ENCODE measurements around the gene RXFP1.

Gene RXFP1

DNA sequence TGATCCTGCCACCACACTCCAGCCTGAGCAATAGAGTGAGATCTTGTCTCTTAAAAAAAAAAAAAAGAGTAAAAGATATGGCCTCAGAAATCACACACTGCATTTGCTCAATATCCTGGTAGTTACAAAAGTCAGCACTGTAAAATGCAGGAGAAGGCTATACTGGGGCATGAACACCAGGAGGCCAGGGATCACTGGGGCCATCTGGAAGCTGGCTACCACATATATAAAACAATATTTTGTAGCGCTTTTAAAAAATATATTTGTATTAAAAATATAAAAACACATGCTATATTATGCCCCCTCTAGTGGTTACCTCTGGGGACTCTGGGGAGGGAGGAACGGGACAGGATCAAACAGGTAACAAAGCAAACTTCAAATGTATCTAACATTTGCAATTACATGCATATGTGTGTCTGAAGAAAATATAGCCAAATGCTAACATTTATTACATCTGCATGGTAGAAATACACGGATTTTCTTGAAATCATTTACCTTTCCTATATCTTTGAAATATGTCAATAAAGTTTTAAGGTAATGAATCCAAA is 146.0 kb downstream of the RXFP1 start:
- H3K27me3 Mint-ChIP-seq: no peaks in the 10 kb centered on the region
- H3K36me3 Mint-ChIP-seq: no peaks in the 10 kb centered on the region

DNA sequence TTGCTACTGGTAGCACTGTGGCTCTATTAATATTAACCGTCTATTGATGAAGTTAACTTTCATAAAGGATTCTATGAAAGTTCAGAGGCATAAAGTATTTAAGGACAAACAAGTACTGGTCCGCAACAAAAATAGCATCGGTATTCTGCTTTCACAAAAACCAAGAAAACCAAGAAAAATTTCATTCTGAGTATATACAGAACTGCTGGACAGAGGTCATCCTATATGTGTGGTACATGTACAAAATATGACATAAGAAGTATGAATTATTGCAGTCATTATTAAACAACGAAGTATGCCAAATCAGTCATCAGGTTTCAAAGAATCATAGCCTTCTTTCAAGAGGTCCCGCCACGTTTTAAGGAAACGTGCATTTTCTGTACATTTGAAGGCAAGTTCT is 147.6 kb downstream of the RXFP1 start:
- Mint-ChIP-seq H3K27ac (no peak overlapping the region), H3K27me3 (no peaks in the 10 kb centered on the region), H3K4me3 (no peak overlapping the region), H3K36me3 (no peaks in the 10 kb centered on the region), H3K9me3 (no peaks in the 10 kb centered on the region), H3K4me1 (peaks cover 16% of the 10 kb centered on the region)
- no peak for ATAC-seq

More for the DNA sequence above, 146.0 kb downstream of the RXFP1 start:
- Mint-ChIP-seq H3K4me3 (no peak overlapping the region), H3K4me1 (peaks cover 20% of the 10 kb centered on the region), H3K9me3 (no peaks in the 10 kb centered on the region), H3K27ac (no peak overlapping the region)
- ATAC-seq: no peak

DNA sequence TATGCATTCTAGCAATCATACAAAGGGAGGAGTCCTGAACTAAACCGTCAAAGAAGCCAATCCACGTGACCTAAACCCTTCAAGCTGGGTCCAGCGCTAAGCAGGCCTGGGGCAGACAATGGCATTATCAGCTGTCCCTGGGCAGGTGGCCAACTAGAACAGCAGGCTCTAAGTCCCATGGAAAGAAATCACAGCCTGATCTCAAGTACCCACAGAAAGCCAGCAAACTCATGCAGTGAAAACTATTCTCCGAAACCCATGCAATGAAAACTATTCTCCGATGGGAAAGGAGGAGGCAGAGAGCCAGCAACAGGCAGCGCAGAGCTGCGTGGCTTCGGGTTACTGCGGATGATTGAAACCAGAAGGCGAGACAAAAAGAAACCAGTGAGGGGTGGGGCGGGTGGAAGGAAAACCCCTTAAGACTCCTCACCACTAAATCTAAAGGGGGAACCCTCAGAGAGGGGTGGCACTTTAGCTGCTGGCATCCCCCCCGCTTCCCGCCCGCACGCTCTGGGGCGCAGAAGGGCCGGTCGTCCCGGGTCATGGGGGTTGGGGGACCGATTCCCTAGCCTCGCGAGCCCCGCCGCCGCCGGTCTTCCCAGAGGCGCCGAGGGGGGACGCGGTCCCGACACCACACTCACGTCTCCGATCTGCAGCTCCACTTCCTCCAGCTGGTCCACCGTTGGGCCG is 149.4 kb downstream of the RXFP1 start:
- peak overlapping the region; percentile 89 for H3K4me3 Mint-ChIP-seq
- H3K4me1 Mint-ChIP-seq: peaks cover 16% of the 10 kb centered on the region
- no peaks in the 10 kb centered on the region for H3K9me3 Mint-ChIP-seq
- peak; percentile 25 for ATAC-seq
- H3K27ac Mint-ChIP-seq: peak overlapping the region; percentile 90
- H3K27me3 Mint-ChIP-seq: no peaks in the 10 kb centered on the region
- no peaks in the 10 kb centered on the region for H3K36me3 Mint-ChIP-seq

DNA sequence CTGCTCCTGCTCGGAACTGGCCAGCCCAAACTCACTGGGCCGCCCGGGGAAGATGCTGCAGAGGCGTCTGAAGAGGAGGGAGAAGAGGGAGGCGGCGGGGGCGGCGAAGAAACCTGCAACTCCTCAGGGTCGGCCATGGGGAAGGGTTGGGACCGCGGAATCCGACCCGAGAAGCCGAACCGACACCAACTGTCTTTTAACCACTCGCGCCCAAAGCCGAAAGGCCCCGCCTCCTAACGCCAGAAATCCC is 149.9 kb downstream of the RXFP1 start, which contains the start of gene C4orf46:
Gene C4orf46, minus strand, starts transcription at position 223 of the 250 bp plus-strand sequence. Its CDS starts 86 bp downstream, at position 137.
- Mint-ChIP-seq H3K4me1 (peaks cover 16% of the 10 kb centered on the region), H3K4me3 (peak within 1 kb of the TSS; percentile 89), H3K36me3 (no peaks in the 10 kb centered on the region), H3K27me3 (no peaks in the 10 kb centered on the region), H3K27ac (peak within 1 kb of the TSS; percentile 90), H3K9me3 (no peaks in the 10 kb centered on the region)
- no peak for ATAC-seq

GRCh38 chr4:158671915-158672806 is 150.5 kb downstream of the RXFP1 start, which contains the start of gene ETFDH:
ETFDH (plus strand) TSS chr4:158672296; CDS start chr4:158672457, 161 bp downstream.
- H3K27ac Mint-ChIP-seq: peak within 1 kb of the TSS; percentile 90
- H3K9me3 Mint-ChIP-seq: no peaks in the 10 kb centered on the region
- H3K36me3 Mint-ChIP-seq: no peaks in the 10 kb centered on the region
- peak; percentile 95 for ATAC-seq
- H3K27me3 Mint-ChIP-seq: no peaks in the 10 kb centered on the region
- peak within 1 kb of the TSS; percentile 89 for H3K4me3 Mint-ChIP-seq
- peaks cover 16% of the 10 kb centered on the region for H3K4me1 Mint-ChIP-seq

GRCh38 chr4:158673633-158674032 is 152.0 kb downstream of the RXFP1 start:
- Mint-ChIP-seq H3K4me3 (no peak overlapping the region), H3K36me3 (no peaks in the 10 kb centered on the region), H3K9me3 (no peaks in the 10 kb centered on the region), H3K27me3 (no peaks in the 10 kb centered on the region), H3K27ac (no peak overlapping the region), H3K4me1 (peaks cover 16% of the 10 kb centered on the region)
- no peak for ATAC-seq

GRCh38 chr4:158676076-158676475 is 154.4 kb downstream of the RXFP1 start:
- H3K4me3 Mint-ChIP-seq: no peak overlapping the region
- ATAC-seq: no peak
- no peak overlapping the region for H3K27ac Mint-ChIP-seq
- no peaks in the 10 kb centered on the region for H3K27me3 Mint-ChIP-seq
- H3K36me3 Mint-ChIP-seq: peaks cover 6% of the 10 kb centered on the region
- no peaks in the 10 kb centered on the region for H3K9me3 Mint-ChIP-seq
- H3K4me1 Mint-ChIP-seq: peaks cover 7% of the 10 kb centered on the region

DNA sequence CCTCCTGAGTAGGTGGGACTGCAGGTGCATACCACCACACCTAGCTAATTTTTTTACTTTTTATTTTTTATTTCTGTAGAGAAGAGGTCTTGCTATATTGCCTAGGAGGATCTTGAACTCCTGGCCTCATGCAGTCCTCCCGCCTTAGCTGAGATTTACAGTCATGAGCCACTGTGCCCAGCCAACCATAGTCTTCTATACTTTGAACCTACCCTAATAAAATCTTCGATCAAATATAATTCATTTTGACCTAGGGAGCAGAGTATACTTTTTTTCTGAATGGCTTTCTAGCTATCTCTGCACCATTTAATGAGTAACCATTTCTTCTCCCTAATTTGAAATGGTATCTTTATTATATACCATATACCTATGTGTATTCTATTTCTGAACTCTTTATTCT is 157.1 kb downstream of the RXFP1 start:
- no peak for ATAC-seq
- H3K9me3 Mint-ChIP-seq: no peaks in the 10 kb centered on the region
- H3K27me3 Mint-ChIP-seq: no peaks in the 10 kb centered on the region

DNA sequence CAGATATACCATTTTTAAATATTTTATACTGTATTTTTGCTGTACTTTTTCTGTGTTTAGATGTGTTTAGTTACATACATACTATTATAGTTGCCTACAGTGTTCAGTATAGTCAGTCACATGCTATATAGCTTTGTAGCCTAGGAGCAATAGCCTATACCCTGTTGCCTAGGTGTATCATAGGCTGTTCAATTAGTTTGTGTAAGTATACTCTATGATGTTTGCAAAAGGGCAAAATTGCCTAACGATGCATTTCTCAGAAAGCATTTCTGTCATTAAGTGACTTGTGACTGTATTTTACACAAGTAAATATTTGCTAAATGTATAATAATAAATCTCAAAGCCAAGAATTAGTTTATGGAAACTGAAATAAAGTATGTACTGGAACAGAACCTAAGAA is 159.9 kb downstream of the RXFP1 start:
- no peak for ATAC-seq
- H3K36me3 Mint-ChIP-seq: peaks cover 18% of the 10 kb centered on the region
- H3K4me3 Mint-ChIP-seq: no peak overlapping the region
- H3K4me1 Mint-ChIP-seq: no peaks in the 10 kb centered on the region
- H3K9me3 Mint-ChIP-seq: no peaks in the 10 kb centered on the region
- no peaks in the 10 kb centered on the region for H3K27me3 Mint-ChIP-seq
- H3K27ac Mint-ChIP-seq: no peak overlapping the region

More for the DNA sequence above, 157.1 kb downstream of the RXFP1 start:
- peaks cover 6% of the 10 kb centered on the region for H3K36me3 Mint-ChIP-seq
- no peak overlapping the region for H3K27ac Mint-ChIP-seq
- no peak overlapping the region for H3K4me3 Mint-ChIP-seq
- no peaks in the 10 kb centered on the region for H3K4me1 Mint-ChIP-seq

GRCh38 chr4:158682066-158682465 is 160.4 kb downstream of the RXFP1 start:
- Mint-ChIP-seq H3K9me3 (no peaks in the 10 kb centered on the region), H3K4me1 (no peaks in the 10 kb centered on the region), H3K36me3 (peaks cover 22% of the 10 kb centered on the region), H3K4me3 (no peak overlapping the region), H3K27ac (no peak overlapping the region), H3K27me3 (no peaks in the 10 kb centered on the region)
- ATAC-seq: no peak

- Mint-ChIP-seq H3K27me3 (no peaks in the 10 kb centered on the region), H3K9me3 (no peaks in the 10 kb centered on the region), H3K36me3 (peaks cover 32% of the 10 kb centered on the region), H3K4me1 (no peaks in the 10 kb centered on the region), H3K27ac (no peak overlapping the region), H3K4me3 (no peak overlapping the region)
- ATAC-seq: no peak
Observed at GRCh38 chr4:158688813-158689212, 167.1 kb downstream of the RXFP1 start.

Data from stimulated activated memory B cell treated with anti-CD40 and anti-IgM and Interleukin-4, amounts not matched to agents 10 μg/mL and 1 μg/mL and 100 μg/mL, for 72 hours (primary cell).